CD14-positive monocyte (primary cell): ENCODE results near the gene CX3CR1. TPM values are rescaled to one million over a fixed set of nuclear protein-coding genes. Genes with fewer than 3 reads are reported as not detected.

Experiments
- DNase-seq, 3 donors: peaks; one replicate each; pipeline ENCODE4 v3.0.0-alpha.2; 2011 to 2022
- H2AFZ ChIP-seq: 2 replicates; pipeline ENCODE4 v1.6.0; 2012; ENCODE audit warnings: mild to moderate bottlenecking, low read depth, low read length, inconsistent platforms; ENCODE audit not compliant: insufficient read depth, poor library complexity, severe bottlenecking
- H3K27ac ChIP-seq, 2 donors: 1 replicate in 1 of 2; 2 replicates in 1 of 2; pipeline ENCODE4 v1.5.1; 2012 to 2013; ENCODE audit warnings: low read length in 2 of 2, control low read depth in 1 of 2, inconsistent platforms in 1 of 2, low read depth in 1 of 2, mild to moderate bottlenecking in 1 of 2
- H3K27me3 ChIP-seq, 2 donors: one replicate each; pipeline versions ENCODE4 v1.6.0 to v1.6.1; 2011 to 2013; ENCODE audit warnings: low read length in 2 of 2; ENCODE audit not compliant: control insufficient read depth in 2 of 2, insufficient read depth in 2 of 2
- H3K36me3 ChIP-seq, 2 donors: replicated peaks in 1 of 2; 1 replicate in 1 of 2; 2 replicates in 1 of 2; pipeline versions ENCODE4 v1.5.1 to v1.6.1; 2012 to 2013; ENCODE audit warnings: low read length in 2 of 2, control low read depth in 1 of 2, inconsistent platforms in 1 of 2, mild to moderate bottlenecking in 1 of 2; ENCODE audit not compliant: insufficient read depth in 2 of 2, control insufficient read depth in 1 of 2
- H3K4me1 ChIP-seq, 2 donors: 1 replicate in 1 of 2; 2 replicates in 1 of 2; pipeline versions ENCODE4 v1.5.1 to v1.6.1; 2012 to 2013; ENCODE audit warnings: low read length in 2 of 2, control low read depth in 1 of 2, inconsistent platforms in 1 of 2, mild to moderate bottlenecking in 1 of 2, moderate library complexity in 1 of 2; ENCODE audit not compliant: insufficient read depth in 2 of 2, control insufficient read depth in 1 of 2
- H3K4me2 ChIP-seq: replicated peaks from 2 replicates; pipeline ENCODE3; 2012; ENCODE audit warnings: low read length, moderate library complexity, mild to moderate bottlenecking; ENCODE audit not compliant: poor library complexity, severe bottlenecking; ENCODE audit errors: extremely low read depth
- H3K4me3 ChIP-seq, 3 experiments: fragments of 200-600 bp in 1 of 3; sonication (generic) in 1 of 3; replicated peaks in 1 of 3; 1 replicate in 2 of 3; 2 replicates in 1 of 3; pipeline ENCODE4 v1.5.1; 2011 to 2013; ENCODE audit warnings: low read length in 3 of 3, mild to moderate bottlenecking in 3 of 3, control low read depth in 2 of 3, low read depth in 2 of 3, inconsistent platforms in 1 of 3, moderate library complexity in 1 of 3
- H3K79me2 ChIP-seq: 2 replicates; pipeline ENCODE4 v1.6.0; 2012; ENCODE audit warnings: mild to moderate bottlenecking, control low read depth, inconsistent platforms, low read length, moderate library complexity; ENCODE audit not compliant: insufficient read depth
- H3K9ac ChIP-seq: 2 replicates; pipeline ENCODE4 v1.6.0; 2017; ENCODE audit warnings: low read length, mild to moderate bottlenecking; ENCODE audit not compliant: insufficient read depth, poor library complexity, severe bottlenecking
- H3K9me3 ChIP-seq, 2 donors: replicated peaks in 1 of 2; 1 replicate in 1 of 2; 2 replicates in 1 of 2; pipeline versions ENCODE4 v1.5.1 to v1.6.1; 2012 to 2013; ENCODE audit warnings: low read length in 2 of 2, control low read depth in 1 of 2; ENCODE audit not compliant: control insufficient read depth in 1 of 2, insufficient read depth in 1 of 2
- H4K20me1 ChIP-seq: 2 replicates; pipeline ENCODE4 v1.6.0; 2012; ENCODE audit warnings: mild to moderate bottlenecking, low read length, control low read depth, moderate library complexity; ENCODE audit not compliant: insufficient read depth
- H3K27ac Mint-ChIP-seq, 7 donors: one replicate each; pipeline ENCODE4 v1.8.0; 2020; ENCODE audit warnings: mild to moderate bottlenecking in 7 of 7, mixed read lengths in 7 of 7, moderate library complexity in 6 of 7, inconsistent platforms in 2 of 7
- H3K27me3 Mint-ChIP-seq, 3 donors: one replicate each; pipeline ENCODE4 v1.8.0; 2021 to 2022; ENCODE audit warnings: low read depth in 3 of 3, mild to moderate bottlenecking in 3 of 3, mixed read lengths in 3 of 3, moderate library complexity in 3 of 3, inconsistent platforms in 1 of 3
- H3K36me3 Mint-ChIP-seq, 2 donors: one replicate each; pipeline ENCODE4 v1.8.0; 2020; ENCODE audit warnings: mixed read lengths in 2 of 2, inconsistent platforms in 1 of 2, mild to moderate bottlenecking in 1 of 2
- H3K4me1 Mint-ChIP-seq: one replicate; pipeline ENCODE4 v1.8.0; 2020; ENCODE audit warnings: mild to moderate bottlenecking, mixed read lengths
- H3K4me3 Mint-ChIP-seq, 2 donors: one replicate each; pipeline ENCODE4 v1.8.0; 2020; ENCODE audit warnings: mild to moderate bottlenecking in 2 of 2, mixed read lengths in 2 of 2, moderate library complexity in 1 of 2
- H3K9me3 Mint-ChIP-seq, 7 donors: one replicate each; pipeline ENCODE4 v1.8.0; 2020 to 2022; ENCODE audit warnings: mixed read lengths in 7 of 7, mild to moderate bottlenecking in 6 of 7, moderate library complexity in 6 of 7, inconsistent platforms in 2 of 7
- CTCF ChIP-seq: fragments of 200-600 bp; IDR thresholded peaks from one replicate; pipeline ENCODE4 v1.8.0; 2022; ENCODE audit warnings: antibody characterized with exemption, mild to moderate bottlenecking
- WGBS: methylation state at CpG from one replicate; pipeline ENCODE4 v1.1.5; 2013; ENCODE audit warnings: missing lambda C conversion rate; ENCODE audit not compliant: insufficient coverage; 5-methylcytosine and 5-hydroxymethylcytosine counted together
- intact Hi-C, 2 donors: fragments of 100-400 bp; cut with micrococcal nuclease; formaldehyde crosslinking; loops; one replicate each; pipeline versions ENCODE4 v1.15.0 to v1.15.1; 2023
- polyA plus RNA-seq, 3 donors: library from polyadenylated mRNA; depleted of rRNA in 1 of 3; unstranded in 2 of 3; stranded (reverse) in 1 of 3; fragments of 300-500 nt in 2 of 3; fragments of >200 nt in 1 of 3; fragmentation: Illumina TruSeq in 2 of 3; gene quantifications; 1 replicate in 2 of 3; 2 replicates in 1 of 3; pipeline ENCODE4 v1.2.3, GENCODE V29; 2012 to 2021

CX3CR1 gene
- polyA plus RNA-seq, 3 donors: 25.9 to 405 (median 184) TPM

- no peak for TF ChIP-seq CTCF
- no peak for DNase-seq
- no peaks in the 10 kb centered on the region for H3K9me3 Mint-ChIP-seq
- H4K20me1 ChIP-seq: no peaks in the 10 kb centered on the region
- H3K27me3 ChIP-seq: no peaks in the 10 kb centered on the region
- H3K4me3 ChIP-seq: no peak overlapping the region
- peaks cover 32% of the 10 kb centered on the region for H3K4me1 Mint-ChIP-seq
- WGBS: no CpG with 5 or more reads among the region's 3 CpGs
- no peaks in the 10 kb centered on the region for H3K36me3 ChIP-seq
- H3K27ac ChIP-seq: no peak overlapping the region
- peaks cover 16 to 28% of the 10 kb centered on the region in 2 donors for H3K4me1 ChIP-seq
- peaks cover 0 to 8% (median 0%) of the 10 kb centered on the region in 3 donors for H3K27me3 Mint-ChIP-seq
- no peak overlapping the region for H3K27ac Mint-ChIP-seq
- H3K9me3 ChIP-seq: no peaks in the 10 kb centered on the region
- intact Hi-C loops: no loop called here
- no peak overlapping the region for H3K9ac ChIP-seq
- H2AFZ ChIP-seq: no peak overlapping the region
- H3K79me2 ChIP-seq: no peaks in the 10 kb centered on the region
- no peak overlapping the region for H3K4me2 ChIP-seq
- H3K36me3 Mint-ChIP-seq: no peaks in the 10 kb centered on the region
- no peak overlapping the region for H3K4me3 Mint-ChIP-seq
These were observed 47.0 kb downstream of the CX3CR1 start for GRCh38 chr3:39232859-39233258.

- no peak overlapping the region for H3K4me3 Mint-ChIP-seq
- Histone ChIP-seq H3K9ac (no peak overlapping the region), H2AFZ (no peak overlapping the region), H3K9me3 (no peaks in the 10 kb centered on the region), H3K36me3 (no peaks in the 10 kb centered on the region), H3K4me3 (no peak overlapping the region), H3K4me1 (peaks cover 26 to 40% of the 10 kb centered on the region in 2 donors), H3K4me2 (no peak overlapping the region), H3K27ac (no peak overlapping the region), H3K79me2 (no peaks in the 10 kb centered on the region), H4K20me1 (no peaks in the 10 kb centered on the region), H3K27me3 (no peaks in the 10 kb centered on the region)
- no peak overlapping the region for H3K27ac Mint-ChIP-seq
- peaks cover 0 to 2% (median 0%) of the 10 kb centered on the region in 7 donors for H3K9me3 Mint-ChIP-seq
- peaks cover 0 to 5% (median 0%) of the 10 kb centered on the region in 3 donors for H3K27me3 Mint-ChIP-seq
- no peak for TF ChIP-seq CTCF
- DNase-seq: no peak
- intact Hi-C loops: no loop called here
- no CpG with 5 or more reads among the region's 1 CpG for WGBS
- H3K4me1 Mint-ChIP-seq: peaks cover 36% of the 10 kb centered on the region
- no peaks in the 10 kb centered on the region for H3K36me3 Mint-ChIP-seq
These were observed 49.4 kb downstream of the CX3CR1 start for GRCh38 chr3:39230453-39230852.
